GM12873 (cell line): Measurements from ENCODE around the gene MLXIPL.
A peak's percentile ranks its signal among the peaks of the same experiment; 100 is the strongest.

Source experiments
- CTCF ChIP-seq: IDR thresholded peaks from 2 replicates; pipeline ENCODE4 v1.5.1; 2012; ENCODE audit warnings: low read depth, mild to moderate bottlenecking, moderate library complexity, low read length, control low read depth; ENCODE audit not compliant: insufficient read depth; ENCODE audit errors: missing control alignments

MLXIPL gene

GRCh38 chr7:73667344-73668102 lies 43.2 kb upstream of the MLXIPL start, which contains the start of gene VPS37D:
Gene VPS37D, plus strand, starts transcription at chr7:73667831. Its CDS starts 128 bp downstream, at chr7:73667959.
- TF ChIP-seq CTCF = peak; percentile 62

DNA sequence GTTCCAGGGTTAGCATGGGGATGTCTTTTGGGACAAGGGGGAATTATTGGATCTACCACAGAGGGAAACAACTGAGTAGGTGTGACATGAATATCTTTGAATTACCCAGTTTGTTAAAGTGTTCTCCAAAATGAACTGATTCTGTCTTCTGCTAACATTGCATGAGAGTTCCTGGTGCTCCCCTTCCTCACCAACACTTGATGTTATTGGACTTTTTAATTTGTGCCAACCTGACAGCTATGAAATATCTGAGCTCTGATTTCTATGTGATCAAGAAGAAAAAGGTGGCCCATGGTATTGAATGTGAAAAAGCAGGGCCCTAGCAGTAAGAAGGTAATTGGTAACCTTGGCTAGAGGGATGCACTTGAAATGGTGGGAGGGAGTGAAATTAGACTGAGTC lies 38.7 kb upstream of the MLXIPL start:
- TF ChIP-seq CTCF = no peak

DNA sequence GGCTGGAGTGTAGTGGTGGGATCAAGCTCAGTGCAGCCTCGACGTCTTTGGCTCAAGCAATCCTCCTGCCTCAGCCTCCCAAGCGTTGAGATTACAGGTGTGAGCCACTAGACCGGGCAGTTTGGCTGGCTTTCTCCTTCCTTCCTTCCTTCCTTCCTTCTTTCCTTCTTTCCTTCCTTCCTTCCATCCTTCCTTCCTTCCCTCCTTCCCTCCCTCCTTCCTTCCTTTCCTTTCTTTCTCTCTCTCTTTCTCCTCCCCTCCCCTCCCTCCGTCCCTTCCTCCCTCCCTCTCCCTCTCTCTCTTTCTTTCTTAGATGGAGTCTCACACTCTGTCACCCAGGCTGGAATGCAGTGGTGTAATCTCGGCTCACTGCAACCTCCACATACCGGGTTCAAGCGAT lies 35.7 kb upstream of the MLXIPL start:
- TF ChIP-seq CTCF = no peak

GRCh38 chr7:73652541-73652949 lies 28.2 kb upstream of the MLXIPL start:
- no peak for TF ChIP-seq CTCF

- no peak for TF ChIP-seq CTCF
Measured at GRCh38 chr7:73650524-73650923, 26.2 kb upstream of the MLXIPL start.

- no peak for TF ChIP-seq CTCF
Measured at GRCh38 chr7:73649576-73649975, 25.3 kb upstream of the MLXIPL start.

DNA sequence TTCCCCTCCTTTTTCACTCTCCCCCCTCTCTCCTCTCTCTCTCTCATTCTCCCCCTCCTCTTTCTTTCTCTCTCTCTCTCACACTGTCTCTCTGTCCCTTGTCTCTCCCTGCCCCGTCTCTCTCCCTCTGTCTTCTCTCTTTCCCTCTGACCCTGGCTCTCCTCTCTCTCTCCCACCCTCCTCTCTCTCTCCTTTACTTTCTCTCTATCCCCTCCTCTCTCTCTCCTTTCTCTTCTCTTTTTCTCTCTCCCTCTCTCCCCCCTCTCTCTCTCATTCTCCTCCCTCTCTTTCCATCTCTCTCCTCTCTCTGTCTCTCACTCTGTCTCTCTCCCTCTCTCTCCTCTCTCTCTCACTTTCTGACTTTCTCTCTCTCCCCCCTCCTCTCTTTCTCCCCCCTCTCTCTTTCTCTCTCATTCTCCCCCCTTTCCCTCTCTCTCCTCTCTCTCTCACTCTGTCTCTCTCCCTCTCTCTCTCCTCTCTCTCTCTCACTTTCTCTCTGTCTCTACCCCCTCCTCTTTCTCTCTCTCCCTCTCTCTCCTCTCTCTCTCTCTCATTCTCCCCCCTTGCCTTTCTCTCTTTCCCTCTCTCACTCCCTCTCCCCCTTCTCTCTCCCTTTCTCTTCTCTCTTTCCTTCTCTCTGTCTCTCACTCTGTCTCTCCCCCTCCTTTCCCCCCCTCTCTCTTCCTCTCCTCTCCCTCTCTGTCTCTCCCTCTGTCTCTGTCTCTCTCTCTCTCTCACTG lies 24.4 kb upstream of the MLXIPL start:
- TF ChIP-seq CTCF = no peak
